ENCODE results near the gene OPTC.

DNA sequence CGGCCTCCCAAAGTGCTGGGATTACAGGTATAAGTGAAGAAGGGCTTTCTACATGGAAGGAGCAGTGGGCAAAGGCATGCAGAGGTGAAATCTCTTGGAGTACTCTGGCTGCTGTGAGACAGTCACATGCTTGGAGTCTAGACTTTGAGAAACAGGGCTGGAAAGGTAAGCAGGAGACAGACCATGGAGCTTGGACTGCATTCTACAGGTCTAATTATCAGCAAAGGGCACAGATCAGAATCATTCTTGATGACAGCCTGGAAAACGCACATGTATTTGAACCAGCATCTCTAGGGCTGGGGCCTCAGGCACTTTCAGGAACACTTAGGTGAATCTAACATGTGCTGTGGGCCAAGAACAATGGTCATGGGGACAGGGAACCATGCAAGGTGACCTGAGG, 25.6 kb upstream of the OPTC start:
- TF ChIP-seq EP300 (IDR thresholded peaks at IDR 0.05) = no peak
- TF ChIP-seq, protein P1, sequence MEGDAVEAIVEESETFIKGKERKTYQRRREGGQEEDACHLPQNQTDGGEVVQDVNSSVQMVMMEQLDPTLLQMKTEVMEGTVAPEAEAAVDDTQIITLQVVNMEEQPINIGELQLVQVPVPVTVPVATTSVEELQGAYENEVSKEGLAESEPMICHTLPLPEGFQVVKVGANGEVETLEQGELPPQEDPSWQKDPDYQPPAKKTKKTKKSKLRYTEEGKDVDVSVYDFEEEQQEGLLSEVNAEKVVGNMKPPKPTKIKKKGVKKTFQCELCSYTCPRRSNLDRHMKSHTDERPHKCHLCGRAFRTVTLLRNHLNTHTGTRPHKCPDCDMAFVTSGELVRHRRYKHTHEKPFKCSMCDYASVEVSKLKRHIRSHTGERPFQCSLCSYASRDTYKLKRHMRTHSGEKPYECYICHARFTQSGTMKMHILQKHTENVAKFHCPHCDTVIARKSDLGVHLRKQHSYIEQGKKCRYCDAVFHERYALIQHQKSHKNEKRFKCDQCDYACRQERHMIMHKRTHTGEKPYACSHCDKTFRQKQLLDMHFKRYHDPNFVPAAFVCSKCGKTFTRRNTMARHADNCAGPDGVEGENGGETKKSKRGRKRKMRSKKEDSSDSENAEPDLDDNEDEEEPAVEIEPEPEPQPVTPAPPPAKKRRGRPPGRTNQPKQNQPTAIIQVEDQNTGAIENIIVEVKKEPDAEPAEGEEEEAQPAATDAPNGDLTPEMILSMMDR (IDR thresholded peaks at IDR 0.05) = no peak
- no peak for TF ChIP-seq POLR2A (IDR thresholded peaks at IDR 0.05)

Data from ovary (tissue), 3 donors.